Inflammatory macrophage (primary cell): ENCODE results near the gene NAB2.

Source experiments
- DNase-seq, 2 donors: peaks; one replicate each; pipeline ENCODE4 v3.0.0-alpha.2; 2020 to 2022

NAB2 gene

DNA sequence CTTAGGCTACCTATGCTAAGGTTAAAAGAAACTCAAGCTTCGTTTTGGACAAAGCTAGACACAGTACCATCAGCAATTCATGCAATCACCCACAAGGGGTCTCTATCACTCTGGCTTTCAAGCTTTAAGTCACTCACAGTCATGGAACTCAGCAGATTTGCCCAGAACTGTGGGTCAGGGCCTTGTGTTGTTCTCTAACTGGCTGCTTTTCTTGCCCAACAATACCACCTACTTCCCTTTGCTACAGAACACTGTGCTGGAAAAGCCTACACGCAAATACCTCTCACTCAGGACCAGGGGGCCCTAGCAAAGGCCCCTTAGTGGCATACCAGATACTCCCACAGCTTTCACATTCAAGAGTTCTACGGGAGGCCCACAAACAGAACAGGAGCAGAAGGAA is 19.4 kb upstream of the NAB2 start:
- DNase-seq = peak; percentile 96

DNA sequence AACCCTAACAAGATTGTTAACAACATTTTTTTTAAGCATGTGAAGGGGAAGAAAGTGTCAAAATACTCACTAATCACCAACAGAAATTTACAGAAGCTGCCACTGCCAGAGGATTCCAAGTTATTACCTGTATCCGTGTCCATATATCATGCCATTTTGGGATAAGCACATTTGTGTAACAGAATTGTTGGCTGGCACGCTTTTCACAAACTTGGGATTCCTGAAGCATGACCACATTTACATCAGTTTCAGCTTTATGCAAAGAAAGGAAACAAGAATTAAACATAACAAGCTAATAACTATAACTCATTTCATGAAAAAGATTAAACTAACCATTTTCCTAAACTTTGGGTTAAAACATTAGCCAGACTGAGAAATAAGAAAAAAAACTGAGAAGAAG is 16.3 kb upstream of the NAB2 start:
- no peak for DNase-seq

DNA sequence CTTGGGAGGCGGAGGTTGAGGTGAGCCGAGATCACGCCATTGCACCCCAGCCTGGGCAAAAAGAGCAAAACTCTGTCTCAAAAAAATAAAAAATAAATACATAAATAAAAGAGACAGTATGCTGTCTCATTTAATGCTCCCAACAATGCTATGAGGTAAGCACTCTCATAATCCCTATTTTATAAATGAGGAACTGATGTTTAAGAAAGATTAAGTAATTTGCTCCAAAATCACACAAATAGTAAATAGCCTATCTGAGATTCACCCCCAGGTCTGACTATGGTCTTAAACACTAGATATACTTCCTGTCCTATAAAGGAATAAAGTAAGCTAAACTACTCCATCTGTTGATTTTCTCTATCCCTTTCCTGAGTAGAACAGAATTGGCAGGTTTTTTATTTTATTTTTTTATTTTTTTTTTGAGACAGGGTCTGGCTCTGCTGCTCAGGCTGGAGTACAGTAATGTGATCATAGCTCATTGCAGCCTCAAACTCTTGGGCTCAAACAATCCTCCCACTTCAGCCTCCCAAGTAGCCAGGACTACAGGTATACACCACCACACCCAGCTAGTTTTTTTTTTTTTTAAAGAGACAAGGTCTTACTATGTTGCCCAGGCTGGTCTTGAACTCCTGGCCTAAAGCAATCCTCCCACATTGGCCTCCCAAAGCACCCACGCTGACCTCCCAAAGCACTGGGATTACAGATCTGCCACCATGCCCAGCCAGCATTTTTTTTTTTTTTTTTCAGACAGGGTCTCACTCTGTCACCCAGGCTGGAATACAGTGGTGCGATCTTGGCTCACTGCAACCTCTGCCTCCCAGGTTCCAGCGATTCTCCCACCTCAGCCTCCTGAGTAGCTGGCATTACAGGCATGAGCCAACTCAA is 15.1 kb upstream of the NAB2 start:
- DNase-seq = peak in 1 of 2 donors; percentile 50

DNA sequence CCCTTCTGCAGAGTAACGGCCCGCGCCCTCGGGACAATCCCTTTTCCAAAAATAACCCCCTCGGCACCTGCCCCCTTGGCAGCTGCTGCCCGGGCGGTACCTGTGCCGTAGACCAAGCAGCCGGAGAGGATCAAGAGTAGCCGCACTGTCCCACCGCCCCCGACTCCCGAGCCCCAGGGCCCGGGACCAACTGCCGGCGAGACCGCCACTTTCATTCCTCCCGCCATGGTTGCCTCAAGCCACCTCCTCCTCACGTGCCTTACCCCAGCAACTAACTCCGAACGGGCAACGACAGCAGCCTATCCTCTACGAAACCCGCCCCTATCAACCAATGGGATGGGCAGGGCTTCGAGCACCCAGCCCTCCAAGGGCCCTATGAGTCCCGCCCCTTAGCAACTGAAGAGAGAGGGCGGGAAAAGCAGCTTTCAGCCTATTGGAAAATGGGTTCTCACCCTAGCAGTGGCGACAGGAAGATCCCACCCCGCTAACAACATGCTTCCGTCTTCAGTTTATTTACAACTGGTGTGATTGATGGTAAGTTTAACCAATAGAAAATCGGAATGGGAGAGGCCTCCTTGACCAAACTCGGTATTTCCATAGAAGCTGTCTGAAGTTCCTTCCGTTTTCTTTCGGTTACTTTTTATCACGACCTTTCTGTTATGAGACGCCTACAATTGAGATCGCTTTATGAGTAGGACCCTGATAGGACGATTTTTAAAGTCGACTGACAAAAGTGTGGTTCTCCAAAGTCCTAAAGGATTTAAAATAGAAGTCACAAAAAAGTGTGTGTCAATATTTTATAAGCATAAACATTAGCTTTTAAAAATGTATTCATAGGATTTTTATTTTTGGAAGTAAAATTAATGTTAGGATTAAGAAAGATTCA is 10.2 kb upstream of the NAB2 start, which contains the start of gene NEMP1:
TSS of gene NEMP1 (minus strand) at position 273 of the 886 bp plus-strand sequence. CDS start at position 227, 46 bp downstream.
- DNase-seq = peak; percentile 100

- no peak for DNase-seq
Measured at GRCh38 chr12:57079821-57080220, 9.1 kb upstream of the NAB2 start.

DNA sequence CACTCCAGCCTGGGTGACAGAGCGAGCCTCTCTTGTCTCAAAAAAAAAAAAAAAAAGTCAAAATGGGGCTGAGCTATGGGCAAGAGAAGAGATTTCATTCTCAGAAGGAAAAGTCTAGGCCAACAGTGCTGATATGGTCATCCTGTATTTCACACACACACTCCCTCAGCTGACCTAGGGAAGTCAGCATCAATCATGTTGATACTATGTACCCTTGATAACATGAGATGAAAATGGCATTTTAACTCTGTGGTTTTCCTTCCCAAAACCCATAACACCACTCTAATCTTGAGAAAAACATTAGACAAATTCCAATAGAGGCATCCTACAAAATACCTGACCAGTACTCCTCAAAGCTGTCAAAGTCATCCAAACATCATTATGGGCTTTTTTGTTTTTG is 8.1 kb upstream of the NAB2 start:
- no peak for DNase-seq

DNA sequence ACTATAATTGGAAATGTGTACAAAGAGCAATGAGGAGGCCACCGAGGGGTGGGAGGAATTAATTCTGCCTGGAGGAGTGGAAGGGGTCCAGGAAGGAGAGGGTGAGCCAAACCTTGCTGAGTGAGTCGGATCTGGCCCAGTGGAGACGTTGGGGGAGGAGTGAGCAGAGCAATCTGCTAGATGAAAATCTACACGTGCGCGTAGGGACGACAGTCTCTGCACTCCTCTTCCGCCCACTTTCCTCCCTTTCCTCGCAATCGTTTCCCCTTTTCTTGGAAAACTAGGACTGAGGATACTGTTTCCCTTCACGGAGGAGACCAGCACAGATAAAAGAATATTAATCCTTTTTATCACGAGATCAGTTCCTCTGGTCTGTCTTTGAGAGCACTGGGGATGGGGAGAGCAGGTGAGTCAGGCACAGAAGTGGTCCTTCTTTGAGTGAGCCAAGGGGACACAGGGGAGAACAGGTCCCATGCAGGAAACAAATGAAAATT is 2.9 kb upstream of the NAB2 start:
- DNase-seq = peak; percentile 51

DNA sequence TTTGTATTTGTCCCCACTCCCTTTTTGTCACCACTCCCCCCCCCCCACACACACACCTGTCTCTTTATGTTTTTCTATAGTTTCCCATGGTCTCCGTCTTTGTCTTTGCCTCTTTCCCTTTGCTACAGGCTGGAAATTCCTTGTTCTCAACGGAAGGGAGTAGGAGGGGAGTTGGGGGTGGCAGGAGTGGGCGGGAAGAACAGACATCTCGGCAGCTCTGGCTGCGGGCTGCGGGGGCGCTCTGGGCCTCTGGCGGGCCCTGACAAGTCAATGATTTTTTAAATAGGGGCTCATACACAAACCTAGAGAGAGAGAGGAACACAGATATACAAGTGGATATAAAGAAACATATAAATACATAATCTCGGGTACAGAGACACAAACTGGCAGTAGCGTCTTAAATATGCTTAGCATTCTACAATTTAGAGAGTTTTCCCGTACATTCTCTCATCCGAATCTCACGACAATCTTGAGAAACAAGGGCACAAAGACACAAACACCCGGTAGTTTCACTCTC is 2.4 kb upstream of the NAB2 start:
- peak; percentile 27 to 74 for DNase-seq

GRCh38 chr12:57087010-57087690 is 1.8 kb upstream of the NAB2 start:
- peak; percentile 70 to 81 for DNase-seq

- peak; percentile 76 to 90 for DNase-seq
Measured at GRCh38 chr12:57087691-57088353, 1.1 kb upstream of the NAB2 start.

DNA sequence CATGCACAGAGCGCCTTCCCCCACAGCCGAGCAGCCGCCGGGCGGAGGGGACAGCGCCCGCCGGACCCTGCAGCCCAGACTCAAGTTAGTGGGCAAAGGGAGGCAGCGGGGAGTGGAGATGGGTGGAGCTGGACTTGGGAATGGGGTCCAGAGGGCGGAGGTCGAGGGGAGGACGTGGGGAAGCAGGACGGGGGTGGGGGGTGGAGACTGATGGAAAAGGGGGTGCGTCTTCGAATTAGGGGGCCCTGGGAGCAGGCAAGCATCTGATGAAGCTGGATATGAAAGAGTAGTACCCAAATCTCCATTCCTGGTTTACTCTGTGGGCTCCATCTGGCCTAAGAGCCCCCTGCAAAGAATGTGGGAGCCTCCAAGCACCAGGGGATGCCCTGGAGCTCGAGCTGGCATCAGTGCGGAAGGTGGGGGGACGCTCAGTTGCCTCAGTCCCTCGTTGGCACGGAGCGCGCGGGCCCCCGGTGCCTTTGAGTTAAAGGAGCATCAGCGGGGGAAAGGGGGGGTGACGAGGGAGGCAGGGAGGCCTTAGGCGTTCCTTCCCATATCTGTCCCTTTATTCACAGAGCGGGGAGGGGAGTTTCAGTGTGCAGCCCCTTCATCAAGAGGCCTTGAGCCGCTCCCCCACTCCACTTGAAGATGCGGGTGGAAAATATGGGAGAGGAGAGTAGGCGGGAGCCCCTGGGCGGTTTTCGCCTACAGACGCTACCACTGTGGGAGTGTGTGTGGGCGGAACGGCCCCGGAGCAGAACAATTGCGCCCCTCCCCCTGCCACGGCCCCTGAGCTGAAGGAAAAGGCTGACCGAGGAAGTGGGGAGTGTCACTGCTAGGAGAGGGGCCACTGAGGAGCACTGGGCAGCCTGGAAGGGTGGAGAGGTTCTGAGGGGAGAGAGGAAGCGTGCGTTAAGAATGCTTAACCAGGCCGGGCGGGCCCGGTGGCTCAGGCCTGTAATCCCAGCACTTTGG is 644 bp downstream of the NAB2 start:
- DNase-seq = peak; percentile 38 to 50

DNA sequence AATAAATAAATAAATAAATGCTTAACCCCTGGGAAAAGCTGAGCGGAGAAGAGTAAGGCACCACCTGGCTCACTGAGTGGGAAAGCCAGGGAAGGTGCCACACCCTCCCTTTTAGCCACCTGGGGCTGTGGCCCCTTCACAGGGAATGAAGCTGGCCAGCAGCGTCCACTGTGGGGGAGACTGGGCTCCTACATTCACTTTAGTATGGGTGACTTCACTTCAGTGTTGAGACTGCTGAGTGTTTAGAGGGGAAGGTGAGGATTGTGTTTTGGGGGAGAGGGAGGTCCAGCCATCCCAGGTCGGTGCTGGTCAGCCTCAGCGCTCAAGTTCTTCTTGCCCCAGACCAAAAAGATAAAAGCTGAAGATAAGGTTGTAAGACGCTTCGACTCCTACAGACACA is 1.6 kb downstream of the NAB2 start:
- no peak for DNase-seq

- no peak for DNase-seq
Measured at GRCh38 chr12:57090924-57091637, 2.2 kb downstream of the NAB2 start.

DNA sequence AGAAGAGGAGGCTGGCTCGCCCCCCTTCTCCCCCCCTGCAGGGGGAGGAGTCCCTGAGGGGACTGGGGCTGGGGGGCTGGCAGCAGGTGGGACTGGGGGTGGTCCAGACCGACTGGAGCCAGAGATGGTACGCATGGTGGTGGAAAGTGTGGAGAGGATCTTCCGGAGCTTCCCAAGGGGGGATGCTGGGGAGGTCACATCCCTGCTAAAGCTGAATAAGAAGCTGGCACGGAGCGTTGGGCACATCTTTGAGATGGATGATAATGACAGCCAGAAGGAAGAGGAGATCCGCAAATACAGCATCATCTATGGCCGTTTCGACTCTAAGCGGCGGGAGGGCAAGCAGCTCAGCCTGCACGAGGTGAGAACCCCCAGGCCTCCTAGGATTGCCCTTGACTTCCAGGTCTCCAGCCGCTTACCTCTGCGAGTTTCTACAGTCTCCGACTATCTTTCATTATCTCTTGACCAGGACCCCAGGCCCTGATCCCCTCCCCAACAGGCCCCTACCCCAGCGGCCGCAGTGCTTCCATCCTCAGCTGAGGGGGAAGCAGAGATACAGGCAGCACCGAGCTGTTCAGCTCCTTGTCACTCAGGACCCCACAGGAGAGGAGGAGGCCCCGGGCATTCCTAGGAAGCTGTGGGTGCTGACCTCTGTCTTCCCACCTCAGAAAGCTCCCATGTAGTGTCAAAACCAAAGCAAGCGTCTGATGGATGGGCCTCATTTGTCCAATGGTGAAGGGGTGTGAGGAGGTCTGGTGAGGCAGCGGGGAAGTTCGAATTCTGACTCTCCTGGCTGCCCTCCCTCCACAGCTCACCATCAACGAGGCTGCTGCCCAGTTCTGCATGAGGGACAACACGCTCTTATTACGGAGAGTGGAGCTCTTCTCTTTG is 3.0 kb downstream of the NAB2 start:
- DNase-seq = no peak

DNA sequence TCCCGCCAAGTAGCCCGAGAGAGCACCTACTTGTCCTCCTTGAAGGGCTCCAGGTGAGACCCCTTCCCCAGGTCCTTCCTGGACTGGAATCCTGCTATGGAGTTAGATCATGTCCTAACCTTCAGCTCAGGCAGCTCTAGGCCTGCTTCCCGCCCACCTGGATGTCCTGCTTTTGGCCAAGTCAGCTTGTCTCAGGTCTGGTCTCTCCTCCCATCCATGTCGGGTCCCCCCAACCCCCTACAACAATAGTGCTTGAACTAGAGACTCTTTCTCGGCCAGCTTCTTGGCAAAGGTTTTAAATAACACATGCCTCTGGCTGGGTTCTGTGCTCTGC is 3.6 kb downstream of the NAB2 start:
- DNase-seq = no peak

DNA sequence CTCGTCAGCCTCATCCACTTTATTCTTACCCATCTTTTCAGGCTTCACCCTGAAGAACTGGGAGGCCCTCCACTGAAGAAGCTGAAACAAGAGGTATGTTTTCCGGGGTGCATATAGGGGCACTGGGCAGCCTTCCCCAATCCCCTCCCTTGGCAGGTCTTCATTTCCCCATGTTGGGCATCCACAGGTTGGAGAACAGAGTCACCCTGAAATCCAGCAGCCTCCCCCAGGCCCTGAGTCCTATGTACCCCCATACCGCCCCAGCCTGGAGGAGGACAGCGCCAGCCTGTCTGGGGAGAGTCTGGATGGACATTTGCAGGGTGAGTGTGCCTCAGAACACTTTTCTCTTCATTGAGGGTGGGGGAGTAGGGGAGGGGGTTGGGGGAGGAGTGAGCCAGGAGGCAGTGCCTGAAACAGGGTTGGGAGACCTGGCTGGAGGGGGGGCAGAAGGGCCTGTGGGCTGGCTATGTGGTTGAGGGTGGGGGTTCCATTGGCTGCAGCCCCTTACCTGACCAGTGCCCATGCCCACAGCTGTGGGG is 4.0 kb downstream of the NAB2 start:
- no peak for DNase-seq

DNA sequence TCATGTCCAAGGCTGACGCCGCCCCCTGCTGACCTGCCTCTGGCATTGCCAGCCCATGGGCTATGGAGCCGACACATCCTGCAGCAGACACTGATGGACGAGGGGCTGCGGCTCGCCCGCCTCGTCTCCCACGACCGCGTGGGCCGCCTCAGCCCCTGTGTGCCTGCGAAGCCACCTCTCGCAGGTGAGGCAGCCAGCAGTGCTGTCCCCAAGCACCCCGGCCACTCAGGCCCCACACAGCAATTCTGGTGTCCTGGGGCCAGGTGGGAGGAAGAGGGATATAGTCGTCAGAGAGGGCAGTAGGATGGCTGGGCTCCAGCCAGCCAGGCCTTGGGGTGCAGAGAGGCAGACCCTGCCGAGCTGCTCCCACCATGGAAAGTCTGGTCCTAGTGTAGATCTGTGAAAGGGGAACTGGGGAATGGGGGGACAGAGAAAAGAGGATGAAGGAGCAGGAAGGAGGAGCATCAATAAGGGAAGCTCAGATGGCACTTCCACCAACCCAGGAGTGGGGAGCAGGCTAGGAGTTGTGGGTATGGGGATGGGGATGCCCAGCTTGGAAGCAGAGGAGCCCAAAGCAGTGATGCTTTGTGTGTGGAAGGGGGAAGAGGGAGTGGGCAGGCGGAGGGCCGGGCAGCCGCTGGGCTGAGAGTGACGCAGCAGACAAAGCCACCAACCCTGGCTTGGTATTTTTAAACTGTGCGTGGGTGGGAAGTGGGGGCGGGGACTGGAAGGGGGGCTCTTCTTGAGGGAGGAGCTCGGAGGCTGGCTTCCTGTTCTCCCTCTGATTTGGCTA is 4.7 kb downstream of the NAB2 start:
- DNase-seq = peak; percentile 55 to 78
